Gastroesophageal sphincter (tissue), 3 donors: ENCODE measurements around the gene TMEM239.

ENCODE experiments used
- CTCF ChIP-seq, 4 experiments: fragments of 200-600 bp in 2 of 4; fragments of 450-650 bp in 2 of 4; sonication (generic) in 1 of 4; IDR thresholded peaks; one replicate each; pipeline ENCODE4 v1.5.1; 2017 to 2019; ENCODE audit warnings: antibody characterized with exemption in 4 of 4, mild to moderate bottlenecking in 2 of 4, moderate library complexity in 2 of 4
- EP300 ChIP-seq: sonication (generic); formaldehyde crosslinking; IDR thresholded peaks from one replicate; pipeline ENCODE4 v1.6.1; 2017; ENCODE audit warnings: antibody characterized with exemption, mild to moderate bottlenecking
- POLR2A ChIP-seq, 2 donors: fragments of 450-650 bp; IDR thresholded peaks; one replicate each; pipeline ENCODE4 v1.6.1; 2017; ENCODE audit warnings: antibody characterized with exemption in 2 of 2, mild to moderate bottlenecking in 2 of 2, moderate library complexity in 1 of 2
- POLR2AphosphoS5 ChIP-seq: sonication (generic); formaldehyde crosslinking; IDR thresholded peaks from one replicate; pipeline ENCODE4 v1.6.1; 2017; ENCODE audit warnings: antibody characterized with exemption

- no peak for TF ChIP-seq POLR2AphosphoS5
- TF ChIP-seq CTCF (IDR thresholded peaks at IDR 0.05): no peak
- TF ChIP-seq EP300: no peak
- no peak for TF ChIP-seq POLR2A (IDR thresholded peaks at IDR 0.05)
These were observed 19.9 kb downstream of the TMEM239 start for GRCh38 chr20:2836035-2836434.
